ENCODE results near the gene TTLL8.

TTLL8 gene

DNA sequence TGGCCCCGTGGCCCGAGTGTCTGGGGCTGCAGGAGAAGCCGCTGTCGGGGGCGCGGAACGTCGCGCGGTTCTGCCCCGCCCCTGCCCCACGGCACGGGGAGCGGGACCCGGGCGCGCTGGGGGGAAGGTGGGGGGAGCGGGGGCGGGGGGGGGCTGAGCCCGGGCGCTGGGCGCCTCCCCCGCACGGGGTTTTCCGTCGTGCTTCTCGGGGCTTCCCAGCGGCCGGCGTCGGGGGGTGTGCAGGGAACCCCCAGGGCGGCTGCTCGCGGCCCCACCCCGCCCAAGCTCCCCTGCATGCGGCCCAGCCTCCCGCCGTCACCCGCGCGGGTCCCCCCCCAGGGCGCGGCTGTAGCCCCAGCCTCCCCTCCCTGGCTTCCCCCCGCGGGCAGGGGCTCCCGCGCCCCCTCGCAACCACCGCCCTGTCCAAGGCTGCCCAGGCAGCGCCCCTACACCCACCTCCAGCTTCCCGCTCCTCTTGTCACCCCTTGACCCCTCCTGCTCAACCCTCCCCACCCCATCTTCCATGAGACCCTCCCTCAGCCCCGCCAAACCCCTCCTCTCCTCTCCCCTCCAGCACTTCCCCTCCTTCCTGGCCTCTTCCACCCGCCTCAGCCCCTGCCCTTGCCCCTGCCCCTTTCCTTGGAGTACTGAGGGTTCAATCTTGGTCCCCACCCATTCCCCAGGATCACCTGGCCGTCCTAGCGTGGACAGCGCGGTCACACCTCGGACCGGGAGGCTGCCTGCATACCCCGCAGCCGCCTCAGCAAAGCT lies 47.2 kb downstream of the TTLL8 start:
- in situ Hi-C loops (cut with MboI; ENCODE audit: low pct_unique_long_range_greater_than_20kb, low sequenced_read_pairs, unreplicated experiment) = no loop called here
- DNase-seq (ENCODE audit: low spot score) = peak; percentile 93
- TF ChIP-seq, protein P1, sequence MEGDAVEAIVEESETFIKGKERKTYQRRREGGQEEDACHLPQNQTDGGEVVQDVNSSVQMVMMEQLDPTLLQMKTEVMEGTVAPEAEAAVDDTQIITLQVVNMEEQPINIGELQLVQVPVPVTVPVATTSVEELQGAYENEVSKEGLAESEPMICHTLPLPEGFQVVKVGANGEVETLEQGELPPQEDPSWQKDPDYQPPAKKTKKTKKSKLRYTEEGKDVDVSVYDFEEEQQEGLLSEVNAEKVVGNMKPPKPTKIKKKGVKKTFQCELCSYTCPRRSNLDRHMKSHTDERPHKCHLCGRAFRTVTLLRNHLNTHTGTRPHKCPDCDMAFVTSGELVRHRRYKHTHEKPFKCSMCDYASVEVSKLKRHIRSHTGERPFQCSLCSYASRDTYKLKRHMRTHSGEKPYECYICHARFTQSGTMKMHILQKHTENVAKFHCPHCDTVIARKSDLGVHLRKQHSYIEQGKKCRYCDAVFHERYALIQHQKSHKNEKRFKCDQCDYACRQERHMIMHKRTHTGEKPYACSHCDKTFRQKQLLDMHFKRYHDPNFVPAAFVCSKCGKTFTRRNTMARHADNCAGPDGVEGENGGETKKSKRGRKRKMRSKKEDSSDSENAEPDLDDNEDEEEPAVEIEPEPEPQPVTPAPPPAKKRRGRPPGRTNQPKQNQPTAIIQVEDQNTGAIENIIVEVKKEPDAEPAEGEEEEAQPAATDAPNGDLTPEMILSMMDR (IDR thresholded peaks at IDR 0.05; ENCODE audit: extremely low read depth, insufficient read depth, missing control alignments) = no peak

DNA sequence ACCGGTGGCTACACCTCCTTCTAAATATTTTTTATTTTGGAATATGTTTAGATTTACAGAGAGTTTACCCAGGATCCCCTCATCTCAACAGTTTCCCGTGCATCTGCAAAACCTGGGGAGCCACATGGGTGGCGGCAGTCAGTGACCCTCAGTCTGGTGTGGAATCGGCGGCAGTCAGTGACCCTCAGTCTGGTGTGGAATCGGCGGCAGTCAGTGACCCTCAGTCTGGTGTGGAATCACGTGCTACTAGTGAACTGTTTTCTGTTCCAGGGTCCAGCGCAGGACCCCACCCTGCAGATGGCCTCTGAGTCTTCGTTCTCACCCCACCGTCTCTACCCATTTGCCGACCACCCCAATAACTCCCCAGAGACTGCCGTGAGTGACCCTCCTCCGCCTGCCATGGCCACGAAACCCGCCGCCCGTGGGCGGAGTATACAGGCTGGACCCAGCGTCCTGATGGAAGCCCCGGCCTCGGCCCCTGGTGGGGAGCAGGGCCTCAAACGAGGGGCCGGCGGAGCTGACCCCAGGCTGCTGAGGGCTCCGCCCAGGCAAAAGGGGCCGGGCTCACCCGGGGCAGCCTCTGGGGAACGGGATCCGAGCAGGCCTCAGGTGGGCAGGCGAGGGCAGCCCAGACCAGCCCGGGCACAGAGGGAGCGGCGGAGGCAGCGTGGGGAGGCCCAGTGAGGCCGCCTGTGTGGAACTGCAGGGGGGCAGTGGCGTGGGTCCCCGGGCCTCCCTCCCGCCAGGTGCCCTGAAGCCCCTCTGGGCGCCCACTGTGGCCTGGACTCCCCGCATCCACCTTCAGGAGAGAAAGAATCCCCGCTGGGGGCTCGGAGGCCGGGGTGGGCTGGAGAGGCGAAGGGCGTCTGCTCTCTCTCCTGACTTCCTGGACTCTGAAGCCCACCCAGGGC lies 48.1 kb downstream of the TTLL8 start:
- in situ Hi-C loops (cut with MboI; ENCODE audit: low pct_unique_long_range_greater_than_20kb, low sequenced_read_pairs, unreplicated experiment) = no loop called here
- TF ChIP-seq, protein P1 (IDR thresholded peaks at IDR 0.05; ENCODE audit: extremely low read depth, insufficient read depth, missing control alignments) = no peak
- DNase-seq (ENCODE audit: low spot score) = no peak

DNA sequence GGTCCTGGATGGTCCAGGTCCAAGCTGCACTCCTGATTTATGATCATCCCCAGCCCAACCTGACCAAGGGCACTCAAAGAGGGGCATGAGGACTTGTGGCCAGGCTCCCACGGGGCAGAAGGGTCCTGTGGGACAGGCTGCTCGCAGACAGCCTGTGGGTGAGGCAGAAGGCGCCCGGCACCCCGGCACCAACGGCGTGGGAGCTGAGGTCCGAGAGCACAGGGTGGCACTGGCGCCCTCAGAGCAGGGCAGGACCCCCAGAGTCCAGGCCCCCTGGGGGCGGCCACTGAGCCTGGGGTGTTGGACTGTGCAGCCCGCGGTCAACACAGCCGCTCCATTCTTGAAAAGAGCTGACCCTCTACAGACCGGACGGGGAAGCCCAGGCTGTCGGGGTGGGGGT lies 48.8 kb downstream of the TTLL8 start:
- TF ChIP-seq, protein P1 (IDR thresholded peaks at IDR 0.05; ENCODE audit: extremely low read depth, insufficient read depth, missing control alignments) = no peak
- in situ Hi-C loops (cut with MboI; ENCODE audit: low pct_unique_long_range_greater_than_20kb, low sequenced_read_pairs, unreplicated experiment) = no loop called here
- no peak for DNase-seq (ENCODE audit: low spot score)

DNA sequence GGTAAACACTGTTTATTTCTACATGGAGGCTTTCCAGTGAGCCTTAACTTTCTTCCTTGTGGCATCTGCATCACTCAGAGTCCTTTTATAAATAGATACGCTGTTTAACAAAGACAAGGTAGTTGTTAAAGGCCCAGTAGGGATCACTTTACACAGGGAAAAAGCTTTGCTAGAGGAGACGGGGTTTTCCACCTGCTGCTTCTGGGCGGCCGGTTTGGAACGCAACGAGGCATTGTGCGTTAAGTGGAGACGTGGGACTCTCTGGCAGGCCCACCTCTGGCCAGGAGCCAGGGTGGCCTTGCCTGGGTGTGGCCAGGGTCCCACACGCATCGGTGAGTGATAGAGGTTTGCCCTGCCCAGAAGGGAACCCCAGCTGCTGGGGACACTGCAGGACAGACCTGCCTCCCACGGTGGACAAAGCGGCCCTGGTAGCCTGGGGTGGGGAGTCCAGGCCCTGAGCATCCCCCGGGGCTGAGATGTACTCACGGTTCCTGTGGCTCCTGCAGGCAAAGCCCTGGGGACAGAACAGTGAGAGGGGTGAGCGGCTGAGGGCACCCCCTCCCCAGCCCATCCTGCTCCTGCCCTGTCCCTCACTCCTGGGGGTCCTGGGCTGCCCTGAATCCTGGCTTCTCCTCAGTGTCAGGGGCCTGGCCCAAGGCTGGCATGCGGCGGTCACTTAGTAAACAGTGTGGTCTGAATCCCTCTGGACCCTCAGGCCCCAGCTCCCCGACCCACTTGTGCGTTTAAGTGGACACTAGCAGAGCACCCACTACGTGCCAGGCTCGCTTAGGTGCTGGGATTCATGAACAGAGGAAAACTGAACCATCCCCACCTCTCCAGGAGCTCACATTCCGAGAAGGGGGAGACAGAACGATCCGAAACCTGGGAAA lies 49.7 kb downstream of the TTLL8 start:
- DNase-seq (ENCODE audit: low spot score) = no peak
- TF ChIP-seq, protein P1 (IDR thresholded peaks at IDR 0.05; ENCODE audit: extremely low read depth, insufficient read depth, missing control alignments) = no peak
- in situ Hi-C loops (cut with MboI; ENCODE audit: low pct_unique_long_range_greater_than_20kb, low sequenced_read_pairs, unreplicated experiment) = no loop called here

DNA sequence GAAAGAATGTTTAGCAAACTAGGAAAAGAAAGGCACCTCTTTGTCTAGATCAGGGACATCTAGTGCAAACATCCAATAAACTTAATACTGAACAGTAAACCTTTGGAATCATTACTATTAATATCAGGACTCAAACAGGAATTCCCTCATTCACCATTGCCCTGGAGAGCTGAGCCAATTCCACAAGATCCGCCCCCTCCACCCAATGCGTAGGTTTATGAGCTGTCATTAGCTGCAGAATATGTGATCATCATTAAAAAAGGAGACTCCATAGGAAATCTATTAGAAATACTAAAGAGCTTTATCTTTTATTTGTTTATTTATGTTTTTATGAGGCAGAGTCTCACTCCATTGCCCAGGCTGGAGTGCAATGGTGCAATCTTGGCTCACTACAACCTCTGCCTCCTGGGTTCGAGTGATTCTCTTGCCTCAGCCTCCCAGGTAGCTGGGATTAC lies 51.0 kb downstream of the TTLL8 start:
- in situ Hi-C loops (cut with MboI; ENCODE audit: low pct_unique_long_range_greater_than_20kb, low sequenced_read_pairs, unreplicated experiment) = no loop called here
- no peak for DNase-seq (ENCODE audit: low spot score)
- TF ChIP-seq, protein P1 (IDR thresholded peaks at IDR 0.05; ENCODE audit: extremely low read depth, insufficient read depth, missing control alignments) = no peak

DNA sequence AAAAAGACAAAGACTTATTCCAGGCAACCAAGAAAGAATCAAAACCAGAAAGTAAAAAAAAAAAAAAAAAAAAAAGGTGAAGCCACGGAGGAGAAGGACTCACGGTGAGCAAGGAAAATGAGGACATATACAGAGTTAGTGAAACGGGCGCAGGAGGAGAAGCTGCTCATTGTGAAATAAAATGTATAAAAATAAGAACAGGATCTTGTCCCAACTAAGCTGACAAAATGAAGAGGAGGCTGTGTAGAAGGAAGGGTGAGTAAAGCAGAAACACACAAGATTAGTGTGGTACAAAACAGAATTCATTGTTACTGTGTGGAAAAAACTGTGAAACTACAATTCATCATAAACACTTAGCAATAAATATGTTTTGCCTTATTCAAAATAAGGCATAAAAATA lies 53.2 kb downstream of the TTLL8 start:
- TF ChIP-seq, protein P1 (IDR thresholded peaks at IDR 0.05; ENCODE audit: extremely low read depth, insufficient read depth, missing control alignments) = no peak
- DNase-seq (ENCODE audit: low spot score) = no peak
- in situ Hi-C loops (cut with MboI; ENCODE audit: low pct_unique_long_range_greater_than_20kb, low sequenced_read_pairs, unreplicated experiment) = no loop called here
